SK-N-SH (cell line): ENCODE data around the gene TMEM225B. TPM values are rescaled to one million over a fixed set of nuclear protein-coding genes. Genes with fewer than 3 reads are reported as not detected.

Experiments
- CTCF ChIA-PET: fragments of 300-600, 350-600 bp; formaldehyde crosslinking; extraction: SDS; loops from one replicate; lab custom pipeline; 2021; lab: Yijun Ruan, JAX
- POLR2A ChIA-PET: fragments of 350-600 bp; sonication (Branson Sonifier 250); formaldehyde crosslinking; extraction: SDS; loops from one replicate; lab custom pipeline; 2020; ENCODE audit warnings: antibody characterized with exemption, inconsistent platforms; lab: Yijun Ruan, JAX
- DNase-seq: peaks from one replicate; pipeline ENCODE4 v3.0.0; 2012
- H2AFZ ChIP-seq: fragments of 200-600 bp; sonication (generic); 2 replicates; pipeline ENCODE4 v1.8.1; 2016; ENCODE audit warnings: antibody characterized with exemption, mild to moderate bottlenecking, low read depth
- H3F3A ChIP-seq: fragments of 200-600 bp; sonication (generic); replicated peaks from 2 replicates; pipeline ENCODE3; 2016; ENCODE audit warnings: antibody characterized with exemption, mild to moderate bottlenecking; ENCODE audit not compliant: insufficient read depth
- H3K27ac ChIP-seq, 2 experiments: fragments of 200-500 bp in 1 of 2; fragments of 200-600 bp in 1 of 2; sonication (Bioruptor generic) in 1 of 2; sonication (generic), shearing (Covaris generic) in 1 of 2; 2 replicates each; pipeline versions ENCODE4 v1.5.1 to v1.6.1; 2014 to 2016; ENCODE audit warnings: low read depth in 2 of 2, inconsistent platforms in 1 of 2, low read length in 1 of 2, mild to moderate bottlenecking in 1 of 2, mixed read lengths in 1 of 2
- H3K27me3 ChIP-seq: fragments of 200-600 bp; sonication (generic), shearing (Covaris generic); 2 replicates; pipeline ENCODE4 v1.6.1; 2016; ENCODE audit warnings: mixed run types; ENCODE audit not compliant: insufficient read depth
- H3K36me3 ChIP-seq, 2 experiments: fragments of 200-500 bp in 1 of 2; fragments of 200-600 bp in 1 of 2; sonication (Bioruptor generic) in 1 of 2; sonication (generic) in 1 of 2; replicated peaks in 1 of 2; 2 replicates each; pipeline versions ENCODE3 to v1.5.1; 2014 to 2016; ENCODE audit warnings: low read length in 1 of 2, mild to moderate bottlenecking in 1 of 2; ENCODE audit not compliant: insufficient read depth in 2 of 2, control insufficient read depth in 1 of 2
- H3K4me1 ChIP-seq, 2 experiments: fragments of 200-500 bp in 1 of 2; fragments of 200-600 bp in 1 of 2; sonication (Bioruptor generic) in 1 of 2; sonication (generic), shearing (Covaris generic) in 1 of 2; 2 replicates each; pipeline versions ENCODE4 v1.5.1 to v1.6.1; 2014 to 2016; ENCODE audit warnings: low read depth in 1 of 2, low read length in 1 of 2, mixed run types in 1 of 2; ENCODE audit not compliant: insufficient read depth in 2 of 2, control insufficient read depth in 1 of 2
- H3K4me2 ChIP-seq: fragments of 200-600 bp; sonication (generic), shearing (Covaris generic); 2 replicates; pipeline ENCODE4 v1.6.1; 2017; ENCODE audit warnings: mixed run types
- H3K4me3 ChIP-seq, 2 experiments: fragments of 200-500 bp in 1 of 2; fragments of 200-600 bp in 1 of 2; sonication (Bioruptor generic) in 1 of 2; sonication (generic), shearing (Covaris generic) in 1 of 2; 2 replicates each; pipeline versions ENCODE4 v1.5.1 to v1.8.1; 2014 to 2016; ENCODE audit warnings: low read depth in 2 of 2, inconsistent platforms in 1 of 2, low read length in 1 of 2, mild to moderate bottlenecking in 1 of 2, mixed read lengths in 1 of 2, moderate library complexity in 1 of 2
- H3K79me2 ChIP-seq: fragments of 200-600 bp; sonication (generic); 2 replicates; pipeline ENCODE4 v1.8.1; 2017; ENCODE audit warnings: mild to moderate bottlenecking; ENCODE audit not compliant: insufficient read depth
- H3K9ac ChIP-seq: fragments of 200-600 bp; sonication (generic); 2 replicates; pipeline ENCODE4 v1.6.1; 2017; ENCODE audit warnings: mixed run types
- H3K9me2 ChIP-seq: fragments of 200-600 bp; sonication (generic); 2 replicates; pipeline ENCODE4 v1.6.1; 2017; ENCODE audit warnings: mixed run types
- H3K9me3 ChIP-seq: fragments of 200-600 bp; sonication (generic); 2 replicates; pipeline ENCODE4 v1.6.1; 2017; ENCODE audit warnings: mixed run types, mild to moderate bottlenecking, moderate library complexity
- H4K20me1 ChIP-seq: fragments of 200-600 bp; sonication (generic); 2 replicates; pipeline ENCODE4 v1.6.1; 2017; ENCODE audit warnings: mild to moderate bottlenecking, mixed run types; ENCODE audit not compliant: insufficient read depth
- CHD2 ChIP-seq: fragments of 150-350 bp; IDR thresholded peaks from 2 replicates; pipeline ENCODE4 v1.6.1; 2018; ENCODE audit warnings: low read length; ENCODE audit not compliant: partially characterized antibody
- CTCF ChIP-seq: fragments of 200-600 bp; sonication (generic); IDR thresholded peaks from 2 replicates; pipeline ENCODE4 v1.6.1; 2017; ENCODE audit warnings: antibody characterized with exemption, mild to moderate bottlenecking, moderate library complexity
- ELF1 ChIP-seq: IDR thresholded peaks from 2 replicates; pipeline ENCODE4 v1.4.0; 2012
- EP300 ChIP-seq, 2 experiments: IDR thresholded peaks; 2 replicates each; pipeline versions ENCODE4 v1.4.0 to v1.6.1; 2012; ENCODE audit warnings: borderline replicate concordance in 1 of 2, low read depth in 1 of 2, low read length in 1 of 2
- EZH2phosphoT487 ChIP-seq: fragments of 200-600 bp; sonication (generic); IDR thresholded peaks from 2 replicates; pipeline ENCODE4 v1.6.1; 2017; ENCODE audit warnings: low read depth, mixed run types, mild to moderate bottlenecking, antibody characterized with exemption, moderate library complexity, borderline replicate concordance
- FOSL2 ChIP-seq: IDR thresholded peaks from 2 replicates; pipeline ENCODE4 v1.4.0; 2012; ENCODE audit warnings: low read depth, mild to moderate bottlenecking, moderate library complexity, borderline replicate concordance
- FOXJ3 ChIP-seq: sonication (generic); formaldehyde crosslinking; IDR thresholded peaks from 2 replicates; pipeline ENCODE4 v1.5.1; 2020; ENCODE audit warnings: mild to moderate bottlenecking, missing genetic modification reagents
- FOXM1 ChIP-seq: IDR thresholded peaks from 2 replicates; pipeline ENCODE4 v1.4.0; 2012; ENCODE audit warnings: low read depth, mild to moderate bottlenecking
- GATA2 ChIP-seq: sonication (generic); formaldehyde crosslinking; IDR thresholded peaks from 2 replicates; pipeline ENCODE4 v1.5.0; 2020; ENCODE audit warnings: mild to moderate bottlenecking, missing genetic modification reagents
- JUND ChIP-seq: IDR thresholded peaks from 2 replicates; pipeline ENCODE4 v1.4.0; 2012
- MAX ChIP-seq: IDR thresholded peaks from 2 replicates; pipeline ENCODE4 v1.4.0; 2012; ENCODE audit warnings: low read depth
- MEF2A ChIP-seq: IDR thresholded peaks from 2 replicates; pipeline ENCODE4 v1.4.0; 2012; ENCODE audit warnings: low read depth, borderline replicate concordance
- NRF1 ChIP-seq: IDR thresholded peaks from 2 replicates; pipeline ENCODE4 v1.6.1; 2012; ENCODE audit warnings: low read depth, mild to moderate bottlenecking, low read length
- PBX3 ChIP-seq: IDR thresholded peaks from 2 replicates; pipeline ENCODE4; 2012
- REST ChIP-seq: IDR thresholded peaks from 2 replicates; pipeline ENCODE4 v1.6.1; 2012; ENCODE audit warnings: mild to moderate bottlenecking, low read depth, low read length, moderate library complexity
- RFX5 ChIP-seq: IDR thresholded peaks from 2 replicates; pipeline ENCODE4 v1.6.1; 2012; ENCODE audit warnings: mild to moderate bottlenecking, improper control_type of control experiment, low read length
- TCF12 ChIP-seq: IDR thresholded peaks from 2 replicates; pipeline ENCODE4 v1.4.0; 2012
- USF2 ChIP-seq: fragments of 150-350 bp; IDR thresholded peaks from 2 replicates; pipeline ENCODE4 v1.6.1; 2017; ENCODE audit warnings: antibody characterized with exemption, low read length, low read depth, borderline replicate concordance
- WGBS: methylation state at CpG from one replicate; pipeline ENCODE4 v1.1.6; 2017; ENCODE audit warnings: low lambda C conversion rate; 5-methylcytosine and 5-hydroxymethylcytosine counted together
- polyA plus RNA-seq, 3 experiments: library from polyadenylated mRNA; depleted of rRNA; stranded (reverse); fragments of >200 nt; gene quantifications; 2 replicates each; pipeline ENCODE4 v1.2.3, GENCODE V29; 2012

TMEM225B gene
- polyA plus RNA-seq, 1 of the 3 experiments (the other 2 are of a cell fraction), result 1.5 TPM

- Histone ChIP-seq H3K4me1 (no peaks in the 10 kb centered on the region), H3F3A (no peaks in the 10 kb centered on the region), H3K9me3 (no peaks in the 10 kb centered on the region), H3K9me2 (no peaks in the 10 kb centered on the region), H3K27ac (no peak overlapping the region), H3K79me2 (no peaks in the 10 kb centered on the region), H3K4me2 (no peak overlapping the region), H2AFZ (no peak overlapping the region)
- TF ChIP-seq MEF2A, result no peak
- TF ChIP-seq, all 33 proteins: peak for 0
- ChIA-PET POLR2A (no interaction called here), CTCF (interaction anchor here (2.5 to 4.6 kb wide), 2 partner anchors 9 to 28 kb away, joined by 7 to 28 read pairs; partner anchors contain the start of gene ZSCAN25)
- Histone ChIP-seq H3K9ac (no peak overlapping the region), H4K20me1 (no peaks in the 10 kb centered on the region), H3K27me3 (no peaks in the 10 kb centered on the region), H3K36me3 (no peaks in the 10 kb centered on the region), H3K4me3 (no peak overlapping the region)
- no peak for DNase-seq
- 46% methylated on average over 9 of the region's 9 CpGs for WGBS
These were observed 9.5 kb downstream of the TMEM225B start for GRCh38 chr7:99607548-99607947.

GRCh38 chr7:99614495-99614894 is 16.4 kb downstream of the TMEM225B start:
- CTCF ChIA-PET, result interaction anchor here (1.2 to 3.3 kb wide), 4 partner anchors 12 to 89 kb away, joined by 3 to 13 read pairs (median 6); no protein-coding TSS in a partner anchor
- Histone ChIP-seq H3F3A (peaks cover 27% of the 10 kb centered on the region), H4K20me1 (no peaks in the 10 kb centered on the region), H3K4me2 (no peak overlapping the region), H3K4me3 (no peak overlapping the region), H3K9me2 (no peaks in the 10 kb centered on the region)
- WGBS, result 60% methylated on average over 3 of the region's 3 CpGs
- no peak for DNase-seq
- no peak for TF ChIP-seq TCF12
- no peak for TF ChIP-seq FOXJ3
- no peak for TF ChIP-seq REST
- TF ChIP-seq NRF1, result no peak
- TF ChIP-seq ELF1, result no peak
- TF ChIP-seq JUND, result no peak
- TF ChIP-seq FOXM1, result no peak
- TF ChIP-seq EZH2phosphoT487, result no peak
- no peak for TF ChIP-seq MAX
- TF ChIP-seq RFX5, result no peak
- no peak for TF ChIP-seq USF2
- TF ChIP-seq PBX3, result no peak
- no peak for TF ChIP-seq FOSL2
- no peak for TF ChIP-seq EP300 (IDR thresholded peaks at IDR 0.05; ENCODE audit: borderline replicate concordance in 1 of 2, low read depth in 1 of 2, low read length in 1 of 2)
- TF ChIP-seq GATA2 (CRISPR knock-in tag), result no peak
- no peak for TF ChIP-seq MEF2A
- no peak for TF ChIP-seq CHD2
- no peak for TF ChIP-seq CTCF
- TF ChIP-seq, all 33 proteins: peak for 0
- POLR2A ChIA-PET, result no interaction called here
- no peak overlapping the region for H3K27ac ChIP-seq
- no peaks in the 10 kb centered on the region for H3K27me3 ChIP-seq
- H3K9ac ChIP-seq, result no peak overlapping the region
- peaks cover 7 to 8% of the 10 kb centered on the region in 2 experiments; a peak in 3 of 4 replicates for H3K4me1 ChIP-seq
- no peak overlapping the region for H2AFZ ChIP-seq
- peaks cover 14% of the 10 kb centered on the region in 2 experiments for H3K36me3 ChIP-seq
- peaks cover 26% of the 10 kb centered on the region for H3K79me2 ChIP-seq
- H3K9me3 ChIP-seq, result no peaks in the 10 kb centered on the region
